ENCODE data around the gene AGTRAP. TPM values are rescaled to one million over a fixed set of nuclear protein-coding genes. Genes with fewer than 3 reads are reported as not detected.

AGTRAP gene
- total and polyA plus RNA-seq, 2 of the 8 experiments (the other 6 are each of a cell fraction or from before 2014, with no cell fraction given) = 69.7 to 192 TPM

DNA sequence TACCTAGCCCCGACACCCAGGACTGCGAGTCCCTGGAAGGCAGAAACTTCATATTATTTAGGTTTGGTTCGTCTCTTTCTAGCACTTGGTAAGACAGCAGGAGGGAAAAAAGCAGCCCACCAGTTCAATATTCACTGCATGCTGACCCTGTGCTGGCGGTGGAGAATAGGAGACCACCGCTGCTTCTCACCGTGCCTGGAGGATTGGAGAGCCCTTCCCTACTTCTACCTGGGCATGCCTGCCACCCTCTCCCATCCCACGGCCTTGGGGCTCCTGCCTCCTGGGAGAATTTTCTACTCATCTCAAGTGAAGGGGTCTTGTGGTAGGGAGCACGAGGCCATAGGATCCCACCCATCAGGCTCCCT, 64.4 kb downstream of the AGTRAP start (continued):
- TF ChIP-seq CHD7 (IDR thresholded peaks at IDR 0.05; ENCODE audit: insufficient replicate concordance, low read length) (no peak), GTF2F1 (IDR thresholded peaks at IDR 0.05; ENCODE audit: borderline replicate concordance, low read depth, low read length) (no peak), SP2 (IDR thresholded peaks at IDR 0.05; ENCODE audit: low read length) (no peak), ATF2 (IDR thresholded peaks at IDR 0.05; ENCODE audit: low read length) (no peak), BACH1 (IDR thresholded peaks at IDR 0.05; ENCODE audit: low read length) (no peak), TBP (IDR thresholded peaks at IDR 0.05; ENCODE audit: low read depth, low read length) (no peak), CTBP2 (IDR thresholded peaks at IDR 0.05; ENCODE audit: borderline replicate concordance, insufficient read depth, insufficient read length, low read length) (no peak)

All from H1 (cell line).